Skeletal muscle tissue (tissue), 4 donors: ENCODE measurements around the gene GHRL. TPM values are rescaled to one million over a fixed set of nuclear protein-coding genes. Genes with fewer than 3 reads are reported as not detected.

Source experiments
- H3K27ac ChIP-seq: one replicate; pipeline ENCODE4 v1.7.0; 2013; ENCODE audit warnings: mild to moderate bottlenecking, low read depth, low read length, inconsistent platforms
- H3K27me3 ChIP-seq, 3 donors: one replicate each; pipeline ENCODE4 v1.7.0; 2013; ENCODE audit warnings: low read length in 3 of 3; ENCODE audit not compliant: control insufficient read depth in 3 of 3, insufficient read depth in 3 of 3
- H3K36me3 ChIP-seq, 3 donors: one replicate each; pipeline ENCODE4 v1.7.0; 2013; ENCODE audit warnings: low read length in 3 of 3; ENCODE audit not compliant: control insufficient read depth in 3 of 3, insufficient read depth in 3 of 3
- H3K4me1 ChIP-seq, 3 donors: one replicate each; pipeline ENCODE4 v1.7.0; 2013; ENCODE audit warnings: low read length in 3 of 3, mild to moderate bottlenecking in 3 of 3; ENCODE audit not compliant: control insufficient read depth in 3 of 3, insufficient read depth in 3 of 3
- H3K4me3 ChIP-seq, 3 donors: one replicate each; pipeline ENCODE4 v1.7.0; 2013; ENCODE audit warnings: low read length in 3 of 3
- H3K9ac ChIP-seq, 3 donors: one replicate each; pipeline ENCODE4 v1.7.0; 2013; ENCODE audit warnings: low read length in 3 of 3, mild to moderate bottlenecking in 3 of 3, moderate library complexity in 2 of 3, low read depth in 1 of 3
- H3K9me3 ChIP-seq, 3 donors: one replicate each; pipeline ENCODE4 v1.7.0; 2013; ENCODE audit warnings: low read length in 3 of 3; ENCODE audit not compliant: control insufficient read depth in 3 of 3
- total RNA-seq: library from RNA; depleted of rRNA; stranded (reverse); fragments of >200 nt; gene quantifications from one replicate; pipeline ENCODE4 v1.2.3, GENCODE V29; 2014
- donor health status: Osteomylitis.

Gene GHRL
- total RNA-seq, 1 donor from 2014 or later: 0.52 TPM

DNA sequence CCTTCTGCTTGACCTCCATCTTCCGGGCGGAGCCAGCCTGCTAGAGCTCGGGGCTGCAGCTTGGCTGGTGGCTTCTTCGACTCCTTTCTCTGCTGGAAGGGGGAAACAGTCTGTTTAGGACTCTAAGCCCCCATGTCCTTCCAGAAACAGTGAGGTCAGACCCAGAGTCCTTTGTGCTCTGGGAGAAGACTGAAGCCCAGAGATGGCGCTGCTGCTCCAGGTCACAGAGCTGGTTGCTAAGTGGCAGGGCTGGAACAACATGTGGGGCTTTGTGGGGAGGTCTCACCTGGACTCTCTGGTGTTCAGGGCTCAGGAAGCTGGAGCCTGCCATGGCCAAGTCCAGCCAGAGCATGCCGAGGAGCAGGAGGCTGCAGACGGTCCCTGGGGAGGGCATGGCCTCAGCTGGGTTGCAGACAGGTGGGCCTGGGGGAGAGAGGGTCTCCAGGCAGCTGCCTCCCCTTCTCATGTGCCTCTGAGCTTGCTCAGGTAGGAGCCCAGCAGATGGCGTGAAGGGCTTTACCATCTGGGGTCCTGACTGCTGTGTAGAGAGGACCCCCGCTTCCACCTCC, 2.9 kb downstream of the GHRL start:
- Histone ChIP-seq H3K36me3 (peaks cover 23 to 38% (median 23%) of the 10 kb centered on the region in 3 donors), H3K27me3 (no peaks in the 10 kb centered on the region)

DNA sequence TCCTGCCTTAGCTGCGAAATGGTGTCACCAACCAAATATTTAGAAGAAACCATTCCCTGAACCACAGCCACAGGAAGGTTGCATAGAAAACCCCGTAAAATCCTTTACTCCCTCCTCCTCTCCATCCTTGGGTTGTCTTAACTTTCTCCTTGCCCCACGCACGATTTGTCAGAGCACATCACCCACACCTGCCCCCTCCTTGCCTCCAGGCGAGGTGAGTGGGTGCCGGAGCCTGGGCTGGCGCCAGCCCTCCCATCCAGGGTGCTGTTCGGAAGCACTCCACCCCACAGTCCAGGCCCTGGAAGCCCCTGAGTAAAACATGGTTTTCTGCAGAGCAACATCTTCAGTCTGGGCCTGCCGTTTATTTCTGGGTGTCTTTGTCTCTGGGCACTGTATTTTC, 3.7 kb downstream of the GHRL start:
- Histone ChIP-seq H3K9ac (no peak overlapping the region), H3K36me3 (peaks cover 23 to 43% (median 23%) of the 10 kb centered on the region in 3 donors), H3K4me1 (peaks cover 0 to 9% (median 0%) of the 10 kb centered on the region in 3 donors), H3K4me3 (no peak overlapping the region), H3K9me3 (no peaks in the 10 kb centered on the region), H3K27me3 (no peaks in the 10 kb centered on the region), H3K27ac (no peak overlapping the region)

More for the DNA sequence above, 2.9 kb downstream of the GHRL start:
- H3K9ac ChIP-seq: peak overlapping the region in 1 of 3 donors; percentile 40
- peaks cover 0 to 9% (median 0%) of the 10 kb centered on the region in 3 donors for H3K4me1 ChIP-seq
- H3K27ac ChIP-seq: no peak overlapping the region
- no peaks in the 10 kb centered on the region for H3K9me3 ChIP-seq
- H3K4me3 ChIP-seq: no peak overlapping the region

- H3K27ac ChIP-seq: no peak overlapping the region
- peaks cover 0 to 9% (median 0%) of the 10 kb centered on the region in 3 donors for H3K4me1 ChIP-seq
- H3K4me3 ChIP-seq: no peak overlapping the region
- peaks cover 24 to 48% (median 28%) of the 10 kb centered on the region in 3 donors for H3K36me3 ChIP-seq
- no peaks in the 10 kb centered on the region for H3K9me3 ChIP-seq
- no peaks in the 10 kb centered on the region for H3K27me3 ChIP-seq
- no peak overlapping the region for H3K9ac ChIP-seq
These were observed 4.2 kb downstream of the GHRL start for GRCh38 chr3:10288575-10288960.

- H3K27me3 ChIP-seq: no peaks in the 10 kb centered on the region
- H3K9me3 ChIP-seq: no peaks in the 10 kb centered on the region
- no peak overlapping the region for H3K27ac ChIP-seq
- H3K9ac ChIP-seq: no peak overlapping the region
- H3K36me3 ChIP-seq: peaks cover 28 to 51% (median 31%) of the 10 kb centered on the region in 3 donors
- peaks cover 0 to 8% (median 0%) of the 10 kb centered on the region in 3 donors for H3K4me1 ChIP-seq
- H3K4me3 ChIP-seq: no peak overlapping the region
These were observed 4.7 kb downstream of the GHRL start for GRCh38 chr3:10287936-10288574.

DNA sequence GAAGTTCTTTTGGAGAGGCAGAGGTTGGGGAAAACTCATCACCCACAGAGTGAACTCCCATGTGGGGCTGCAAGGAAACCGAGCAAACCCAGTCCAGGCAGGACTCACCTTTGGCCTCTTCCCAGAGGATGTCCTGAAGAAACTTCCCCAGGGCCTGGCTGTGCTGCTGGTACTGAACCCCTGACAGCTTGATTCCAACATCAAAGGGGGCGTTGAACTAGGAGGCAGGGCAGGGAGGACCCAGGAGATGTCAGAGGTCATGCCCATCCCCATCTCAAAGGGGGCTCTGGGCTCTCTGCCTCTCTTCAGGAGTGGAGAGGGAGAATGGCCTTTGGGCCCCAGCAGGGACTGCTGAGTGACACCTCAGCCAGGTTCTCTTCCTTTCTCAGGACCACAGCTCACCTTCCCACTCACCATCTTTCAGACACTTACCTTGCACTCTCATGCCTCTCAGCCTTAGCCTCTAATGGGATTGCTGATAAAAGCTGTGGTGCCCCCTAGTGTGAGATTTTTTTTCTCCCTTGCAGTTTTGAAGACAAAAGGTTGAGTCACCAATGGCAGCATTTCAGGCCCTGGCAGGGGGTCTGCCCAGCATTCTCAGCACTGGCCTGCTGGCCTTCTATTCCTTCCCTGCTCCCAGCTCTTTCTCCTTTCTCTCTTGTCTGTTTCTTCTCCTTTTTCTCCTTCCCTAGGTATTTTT, 6.0 kb downstream of the GHRL start:
- Histone ChIP-seq H3K27me3 (no peaks in the 10 kb centered on the region), H3K4me1 (no peaks in the 10 kb centered on the region)

GRCh38 chr3:10286133-10286524, 6.6 kb downstream of the GHRL start:
- Histone ChIP-seq H3K36me3 (peaks cover 22 to 51% (median 28%) of the 10 kb centered on the region in 3 donors), H3K4me1 (no peaks in the 10 kb centered on the region), H3K4me3 (no peak overlapping the region)

More for the DNA sequence above, 6.0 kb downstream of the GHRL start:
- Histone ChIP-seq H3K9ac (no peak overlapping the region), H3K36me3 (peaks cover 26 to 51% (median 30%) of the 10 kb centered on the region in 3 donors), H3K27ac (no peak overlapping the region), H3K4me3 (no peak overlapping the region), H3K9me3 (no peaks in the 10 kb centered on the region)

DNA sequence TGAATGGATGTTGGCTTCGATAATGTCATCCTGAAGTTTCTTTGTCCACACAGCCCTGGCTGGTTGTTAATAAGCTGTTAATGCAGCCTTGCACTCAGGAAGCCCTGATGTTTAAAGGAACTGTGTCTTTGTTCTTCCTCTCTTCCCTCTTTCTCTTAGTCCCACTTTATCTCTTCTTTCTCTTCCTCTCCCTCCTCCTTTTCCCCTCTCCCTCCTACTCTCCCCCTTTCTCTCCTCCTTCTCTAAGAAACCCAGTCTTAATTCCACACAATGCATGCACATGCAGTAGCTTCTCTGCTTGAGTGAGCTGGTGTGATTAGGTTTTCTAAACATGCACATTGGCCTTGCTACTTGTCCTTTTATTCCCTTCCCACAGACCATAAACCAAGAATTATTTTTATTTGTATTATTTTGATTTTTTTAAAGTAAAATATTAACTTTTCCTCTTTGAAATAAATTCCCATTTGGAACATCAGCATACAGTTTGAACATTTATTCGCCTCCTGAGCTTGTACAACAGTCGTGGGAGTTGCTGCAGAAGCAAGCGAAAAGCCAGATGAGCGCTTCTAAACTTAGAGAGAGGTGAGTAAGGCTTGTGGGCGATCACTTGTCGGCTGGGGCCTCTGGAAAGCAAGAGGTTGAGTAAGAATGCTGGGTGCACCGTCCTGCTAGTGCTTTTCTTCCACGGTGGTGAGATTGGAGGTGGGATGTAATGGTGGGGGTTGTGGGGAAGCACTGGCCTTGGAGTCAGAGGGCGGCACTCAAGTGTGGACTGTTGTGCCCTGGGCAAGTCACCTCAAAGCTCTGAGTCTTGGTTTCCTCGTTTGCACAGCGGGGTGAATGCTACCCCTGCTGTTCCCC, 7.2 kb downstream of the GHRL start:
- H3K27ac ChIP-seq: no peak overlapping the region
- H3K27me3 ChIP-seq: no peaks in the 10 kb centered on the region
- H3K9ac ChIP-seq: no peak overlapping the region
- H3K9me3 ChIP-seq: no peaks in the 10 kb centered on the region
- no peaks in the 10 kb centered on the region for H3K4me1 ChIP-seq
- H3K36me3 ChIP-seq: peaks cover 27 to 57% (median 32%) of the 10 kb centered on the region in 3 donors
- H3K4me3 ChIP-seq: no peak overlapping the region

More at GRCh38 chr3:10286133-10286524, 6.6 kb downstream of the GHRL start:
- Histone ChIP-seq H3K27ac (no peak overlapping the region), H3K9ac (no peak overlapping the region), H3K9me3 (no peaks in the 10 kb centered on the region), H3K27me3 (no peaks in the 10 kb centered on the region)

GRCh38 chr3:10284496-10284895, 8.3 kb downstream of the GHRL start:
- Histone ChIP-seq H3K4me1 (no peaks in the 10 kb centered on the region), H3K27me3 (no peaks in the 10 kb centered on the region), H3K36me3 (peaks cover 36 to 61% (median 41%) of the 10 kb centered on the region in 3 donors), H3K27ac (no peak overlapping the region), H3K9ac (no peak overlapping the region), H3K9me3 (no peaks in the 10 kb centered on the region), H3K4me3 (no peak overlapping the region)

- H3K9ac ChIP-seq: peak overlapping the region in 1 of 3 donors; percentile 33
- H3K36me3 ChIP-seq: peaks cover 41 to 55% (median 44%) of the 10 kb centered on the region in 3 donors
- H3K27me3 ChIP-seq: no peaks in the 10 kb centered on the region
- H3K27ac ChIP-seq: no peak overlapping the region
- no peak overlapping the region for H3K4me3 ChIP-seq
- H3K4me1 ChIP-seq: no peaks in the 10 kb centered on the region
- no peaks in the 10 kb centered on the region for H3K9me3 ChIP-seq
These were observed 9.1 kb downstream of the GHRL start for GRCh38 chr3:10283638-10284037.
